GM19099 (cell line): ENCODE results near the gene RETN.

ENCODE experiments used
- POLR2A ChIP-seq: IDR thresholded peaks from 3 replicates; pipeline ENCODE4 v1.6.1; 2011; ENCODE audit warnings: low read depth; ENCODE audit not compliant: insufficient read length; ENCODE audit errors: extremely low read depth

Gene RETN

GRCh38 chr19:7645163-7645562 lies 23.7 kb upstream of the RETN start:
- TF ChIP-seq POLR2A: no peak

- no peak for TF ChIP-seq POLR2A
These were observed 23.0 kb upstream of the RETN start for GRCh38 chr19:7645656-7646425.

- TF ChIP-seq POLR2A: no peak
These were observed 22.5 kb upstream of the RETN start for GRCh38 chr19:7646426-7646700.

DNA sequence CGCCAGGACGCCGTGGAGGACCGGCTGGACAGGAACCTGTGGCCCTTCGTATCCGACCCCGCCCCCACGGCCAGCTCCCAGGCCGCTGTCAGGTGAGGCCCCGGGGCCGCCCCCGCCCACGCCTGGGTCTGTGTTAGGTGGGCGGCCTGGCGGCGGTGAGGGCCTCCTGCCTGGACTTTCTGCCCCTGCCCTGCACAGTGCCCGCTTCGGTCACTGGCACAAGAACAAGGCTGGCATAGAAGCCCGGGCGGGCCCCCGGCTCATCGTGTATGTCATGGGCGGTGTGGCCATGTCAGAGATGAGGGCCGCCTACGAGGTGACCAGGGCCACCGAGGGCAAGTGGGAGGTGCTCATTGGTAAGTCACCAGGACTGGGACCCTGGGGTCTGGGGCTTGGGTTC lies 21.7 kb upstream of the RETN start:
- TF ChIP-seq POLR2A: no peak

DNA sequence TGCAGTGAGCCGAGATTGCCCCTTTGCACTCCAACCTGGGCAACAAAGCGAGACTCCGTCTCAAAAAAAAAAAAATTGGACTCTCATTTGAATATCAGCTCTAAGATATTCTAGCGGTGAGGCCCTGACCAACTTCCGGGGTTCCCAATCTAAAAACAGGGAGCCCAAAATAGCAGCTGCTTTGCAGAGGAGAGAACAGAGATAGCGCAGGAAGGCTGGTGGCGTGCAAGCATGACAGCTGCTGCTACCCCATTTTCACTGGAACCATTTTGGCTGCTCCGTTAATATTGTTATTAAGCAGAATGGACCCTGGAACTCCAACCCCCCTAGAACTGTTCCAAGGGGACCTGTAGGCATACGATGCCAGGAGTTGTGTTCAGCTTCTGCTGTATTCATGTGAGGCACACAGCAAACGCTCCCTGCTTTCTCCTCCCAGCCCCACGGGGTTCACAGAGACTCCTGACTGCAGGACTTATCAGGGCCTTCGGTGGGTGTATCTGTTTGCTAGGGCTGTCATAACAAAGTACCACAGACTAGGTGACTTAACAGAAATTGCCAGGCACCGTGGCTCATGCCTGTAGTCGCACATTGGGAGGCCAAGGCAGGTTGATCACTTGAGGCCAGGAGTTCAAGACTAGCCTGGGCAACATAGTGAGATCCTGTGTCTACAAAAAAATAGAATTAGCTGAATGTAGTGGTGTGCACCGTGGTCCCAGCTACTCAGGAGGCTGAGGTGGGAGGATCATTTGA lies 20.4 kb upstream of the RETN start:
- TF ChIP-seq POLR2A: no peak

GRCh38 chr19:7650148-7650547 lies 18.7 kb upstream of the RETN start:
- TF ChIP-seq POLR2A: no peak

DNA sequence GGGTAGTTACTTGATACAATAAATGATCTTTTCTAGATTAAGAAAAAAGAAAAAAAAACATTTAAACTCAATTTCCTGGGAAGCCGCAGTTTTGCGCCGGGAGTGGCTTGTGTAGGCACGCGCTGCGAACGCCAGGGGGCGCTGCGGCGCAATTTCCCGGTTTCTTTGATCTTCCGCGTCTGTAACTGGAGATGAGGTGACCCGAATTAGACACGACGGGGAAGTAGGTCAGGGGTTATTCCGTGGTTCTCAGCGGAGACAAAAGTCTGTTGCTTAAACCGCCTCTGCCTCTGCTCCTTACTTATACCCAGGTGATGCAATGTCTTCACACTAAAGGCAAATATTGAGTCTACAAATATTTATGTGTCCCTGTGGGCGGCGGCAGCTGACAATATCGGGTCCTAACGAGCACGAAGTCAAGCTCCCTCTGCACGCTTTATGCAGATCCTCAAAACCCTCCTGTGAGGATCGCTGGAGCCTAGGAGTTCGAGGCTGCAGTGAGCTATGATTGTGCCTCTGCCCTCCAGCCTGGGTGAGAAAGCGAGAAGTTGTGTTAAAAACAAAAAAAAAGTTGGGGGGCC lies 16.7 kb upstream of the RETN start:
- TF ChIP-seq POLR2A: no peak

DNA sequence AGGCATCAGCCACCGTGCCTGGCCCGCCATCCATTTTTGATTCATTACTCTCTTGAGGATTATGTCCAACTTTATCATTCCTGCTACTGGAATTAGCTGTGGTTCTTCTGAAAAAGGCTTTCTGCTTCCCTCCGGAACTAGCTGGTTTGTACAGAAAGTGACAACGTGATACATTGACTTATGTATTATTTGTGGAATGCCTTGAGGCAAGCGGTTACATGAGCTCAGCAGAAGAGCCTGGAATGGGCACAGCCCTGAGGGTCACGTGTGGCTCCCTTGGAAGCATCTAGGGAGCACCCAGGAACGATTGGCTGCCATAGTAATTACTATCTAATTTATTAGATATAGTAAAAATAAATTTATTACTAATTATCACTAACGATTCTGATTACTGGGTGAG lies 14.4 kb upstream of the RETN start:
- TF ChIP-seq POLR2A: no peak

DNA sequence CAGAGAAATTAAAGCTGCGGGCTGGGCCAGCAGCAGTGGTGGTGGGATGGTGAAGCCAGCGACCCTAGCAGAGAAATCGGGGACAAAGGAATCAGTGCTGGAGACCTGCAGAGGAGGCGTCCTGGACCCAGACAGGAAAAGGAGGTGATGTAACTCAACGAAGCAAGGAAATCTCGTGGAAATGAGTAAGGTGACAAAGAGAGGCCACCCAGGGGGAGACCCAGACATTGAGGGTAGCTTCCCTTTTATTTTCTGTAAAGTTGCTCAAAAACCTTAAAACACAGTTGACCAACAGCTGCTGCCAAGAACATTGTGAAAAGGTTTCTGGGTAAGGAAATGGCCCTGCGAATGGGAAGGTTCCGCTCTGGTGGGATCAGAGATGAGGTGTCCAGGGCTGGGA lies 13.3 kb upstream of the RETN start:
- no peak for TF ChIP-seq POLR2A

GRCh38 chr19:7657131-7657751 lies 11.6 kb upstream of the RETN start:
- no peak for TF ChIP-seq POLR2A

DNA sequence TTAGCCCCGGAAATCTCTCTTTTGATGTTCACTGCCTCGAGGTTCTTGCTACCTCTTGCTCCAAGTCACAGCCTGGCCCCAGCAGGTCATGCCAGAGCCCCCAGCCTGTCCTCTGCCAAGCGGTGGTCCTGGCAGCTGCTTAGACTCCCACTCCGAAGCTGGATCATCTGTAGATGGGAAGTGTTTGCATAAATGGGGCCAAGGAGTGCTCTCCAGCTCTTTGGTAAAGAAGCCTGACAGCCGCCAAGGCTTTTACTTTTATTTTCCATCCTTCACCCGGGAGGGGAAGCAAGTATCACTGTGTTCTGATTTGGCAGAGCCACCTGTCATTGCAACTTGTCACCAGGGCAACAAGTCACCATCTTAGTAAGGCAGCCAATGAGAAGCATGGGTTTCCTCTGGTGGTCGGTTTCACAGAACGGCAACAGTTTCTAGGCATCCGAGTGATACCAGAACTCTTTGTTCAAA lies 10.6 kb upstream of the RETN start:
- peak; percentile 32 for TF ChIP-seq POLR2A

DNA sequence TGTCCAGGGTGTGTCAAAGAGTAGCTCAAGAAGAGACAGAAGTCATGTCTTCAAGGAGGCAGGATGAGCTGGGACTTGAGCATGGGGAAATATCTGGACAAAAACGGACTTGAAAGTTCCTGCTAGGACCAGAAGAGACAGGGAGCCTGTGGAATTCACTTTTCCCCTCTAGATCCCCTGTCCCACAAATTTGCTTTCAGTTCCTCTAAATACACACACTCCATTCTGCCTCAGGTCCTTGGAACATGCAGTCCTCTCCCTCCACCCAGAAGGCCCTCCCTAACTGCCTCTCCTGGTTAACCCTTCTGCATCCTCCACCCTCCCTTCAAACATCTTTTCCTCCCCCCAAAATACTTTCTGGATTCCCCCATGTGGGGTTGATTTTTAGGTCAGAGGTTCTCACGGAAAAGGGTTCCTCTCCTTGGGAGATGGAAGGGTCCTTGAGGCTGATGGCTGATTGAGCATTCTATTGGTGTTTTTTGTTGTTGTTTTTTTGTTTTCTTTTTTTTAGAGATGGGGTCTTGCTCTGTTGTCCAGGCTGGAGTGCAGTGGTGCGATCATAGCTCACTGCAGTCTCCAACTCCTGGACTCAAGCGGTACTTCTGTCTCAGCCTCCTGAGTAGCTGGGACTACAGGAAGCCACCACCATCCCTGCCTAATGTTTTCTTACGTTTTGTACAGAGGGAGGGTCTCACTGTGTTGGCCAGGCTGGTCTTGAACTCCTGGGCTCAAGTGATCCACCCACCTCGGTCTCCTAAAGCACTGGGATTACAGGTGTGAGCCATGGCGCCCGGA lies 6.9 kb upstream of the RETN start:
- no peak for TF ChIP-seq POLR2A

DNA sequence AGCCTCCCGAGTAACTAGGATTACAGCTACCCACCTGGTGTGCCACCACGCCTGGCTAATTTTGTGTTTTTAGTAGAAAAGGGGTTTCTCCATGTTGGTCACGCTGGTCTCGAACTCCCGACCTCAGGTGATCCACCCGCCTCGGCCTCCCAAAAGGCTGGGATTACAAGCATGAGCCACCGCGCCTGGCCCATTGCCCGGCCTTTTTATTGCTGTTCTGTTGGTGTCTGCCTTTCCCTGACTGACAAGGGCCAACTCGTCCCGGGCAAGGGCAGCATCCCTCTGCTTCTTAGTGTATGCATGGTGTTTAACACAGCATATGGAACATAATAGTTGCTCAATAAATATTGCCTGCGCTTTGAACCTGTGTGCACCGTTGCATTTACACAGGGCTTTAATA lies 6.2 kb upstream of the RETN start:
- no peak for TF ChIP-seq POLR2A

DNA sequence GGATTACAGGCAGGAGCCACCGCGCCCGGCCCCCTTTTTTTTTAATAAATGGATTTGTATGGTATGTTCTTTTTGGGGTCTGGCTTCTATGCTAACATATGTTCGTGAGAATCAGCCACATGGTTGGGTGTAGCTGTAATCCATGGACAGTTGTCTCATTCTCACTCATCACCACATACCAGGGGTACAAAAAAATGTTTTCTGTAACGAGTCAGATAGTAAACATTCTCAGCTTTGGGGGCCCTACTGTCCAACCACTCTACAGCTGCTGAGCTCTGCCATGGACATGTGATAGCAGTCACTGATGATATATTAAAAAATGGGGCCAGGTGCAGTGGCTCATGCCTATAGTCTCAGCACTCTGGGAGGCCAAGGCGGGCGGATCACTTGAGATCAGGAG lies 5.1 kb upstream of the RETN start:
- no peak for TF ChIP-seq POLR2A

GRCh38 chr19:7665076-7665475 lies 3.8 kb upstream of the RETN start:
- no peak for TF ChIP-seq POLR2A
